BE2C (cell line): Measurements from ENCODE around the gene RPA1.
A peak's percentile ranks its signal among the peaks of the same experiment; 100 is the strongest.

Experiments used
- DNase-seq: peaks from one replicate; pipeline ENCODE4 v3.0.0-alpha.2; 2020
- H3K27me3 ChIP-seq: fragments of 250-450 bp; sonication (Bioruptor Pico); 2 replicates; pipeline ENCODE4 v1.5.1; 2020; ENCODE audit warnings: mild to moderate bottlenecking
- H3K36me3 ChIP-seq: fragments of 250-450 bp; sonication (Bioruptor Pico); 2 replicates; pipeline ENCODE4 v1.5.1; 2020; ENCODE audit warnings: mild to moderate bottlenecking
- H3K4me1 ChIP-seq: fragments of 250-450 bp; sonication (Bioruptor Pico); 2 replicates; pipeline ENCODE4 v1.5.1; 2020
- H3K4me3 ChIP-seq: 2 replicates; pipeline ENCODE4 v1.5.1; 2011; ENCODE audit warnings: low read depth, low read length
- H3K9me3 ChIP-seq: fragments of 250-450 bp; sonication (Bioruptor Pico); 2 replicates; pipeline ENCODE4 v1.5.1; 2020
- CTCF ChIP-seq: IDR thresholded peaks from 2 replicates; pipeline ENCODE4 v1.5.1; 2012; ENCODE audit warnings: mild to moderate bottlenecking, low read depth, low read length

Gene RPA1

GRCh38 chr17:1787301-1787902, 42.4 kb upstream of the RPA1 start:
- peak; percentile 71 for DNase-seq
- TF ChIP-seq CTCF = no peak
- H3K9me3 ChIP-seq = no peaks in the 10 kb centered on the region
- peaks cover 7% of the 10 kb centered on the region for H3K4me1 ChIP-seq
- peaks cover 5% of the 10 kb centered on the region; the same call in 1 of the 2 replicates for H3K36me3 ChIP-seq
- no peak overlapping the region for H3K4me3 ChIP-seq
- no peaks in the 10 kb centered on the region for H3K27me3 ChIP-seq

- TF ChIP-seq CTCF = no peak
These were observed 39.9 kb upstream of the RPA1 start for GRCh38 chr17:1789936-1790335.

GRCh38 chr17:1792495-1793446, 37.0 kb upstream of the RPA1 start:
- Histone ChIP-seq H3K4me1 (peaks cover 3% of the 10 kb centered on the region), H3K9me3 (no peaks in the 10 kb centered on the region), H3K36me3 (no peaks in the 10 kb centered on the region), H3K4me3 (0 out of 2 replicates have a peak overlapping the region, but pooled peaks have one; percentile 11), H3K27me3 (no peaks in the 10 kb centered on the region)
- peak; percentile 20 for DNase-seq
- TF ChIP-seq CTCF = no peak

More at GRCh38 chr17:1789936-1790335, 39.9 kb upstream of the RPA1 start:
- Histone ChIP-seq H3K4me1 (peaks cover 7% of the 10 kb centered on the region), H3K4me3 (no peak overlapping the region), H3K27me3 (no peaks in the 10 kb centered on the region), H3K36me3 (peaks cover 5% of the 10 kb centered on the region; the same call in 1 of the 2 replicates), H3K9me3 (no peaks in the 10 kb centered on the region)
- no peak for DNase-seq

GRCh38 chr17:1793447-1793806, 36.4 kb upstream of the RPA1 start:
- peak; percentile 55 for DNase-seq
- Histone ChIP-seq H3K4me3 (no peak overlapping the region), H3K36me3 (no peaks in the 10 kb centered on the region), H3K9me3 (no peaks in the 10 kb centered on the region), H3K4me1 (peaks cover 3% of the 10 kb centered on the region; the same call in 1 of the 2 replicates), H3K27me3 (no peaks in the 10 kb centered on the region)
- TF ChIP-seq CTCF = no peak

DNA sequence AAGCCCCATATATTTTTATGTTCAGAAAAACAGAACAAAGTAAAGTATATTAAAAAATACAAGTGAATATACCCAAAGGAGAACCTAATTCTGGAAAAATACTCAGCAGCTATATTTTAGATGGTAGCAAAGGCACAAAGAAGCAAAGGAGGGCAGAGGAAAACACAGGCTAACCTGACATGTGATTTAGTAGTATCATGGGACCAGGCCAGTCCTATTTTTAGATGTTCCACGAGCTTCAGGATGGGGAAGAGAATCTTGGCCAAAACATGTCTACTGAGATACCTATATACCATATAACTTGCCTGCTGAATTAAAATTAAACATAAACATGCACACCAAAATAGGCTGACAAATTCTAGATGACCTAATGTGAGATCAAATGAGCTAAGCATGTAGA, 33.0 kb upstream of the RPA1 start:
- no peaks in the 10 kb centered on the region for H3K27me3 ChIP-seq
- no peak for TF ChIP-seq CTCF
- DNase-seq = no peak
- H3K9me3 ChIP-seq = no peaks in the 10 kb centered on the region
- peaks cover 3% of the 10 kb centered on the region; the same call in 1 of the 2 replicates for H3K4me1 ChIP-seq
- no peak overlapping the region for H3K4me3 ChIP-seq
- no peaks in the 10 kb centered on the region for H3K36me3 ChIP-seq
